GM23338 (cell line): ENCODE measurements around the gene KLHL4. TPM values are rescaled to one million over a fixed set of nuclear protein-coding genes. Genes with fewer than 3 reads are reported as not detected.

Experiments
- ATAC-seq: fragments of 200-7000 bp; cut with Tn5 transposase; 3 replicates; pipeline ENCODE4 v1.9.1; 2020
- DNase-seq: peaks from one replicate; pipeline ENCODE4 v3.0.0-alpha.2; 2015; ENCODE audit warnings: low spot score
- H2AFZ ChIP-seq: fragments of 200-600 bp; sonication (generic); 2 replicates; pipeline ENCODE4 v1.8.0; 2016; ENCODE audit warnings: antibody characterized with exemption, mild to moderate bottlenecking, moderate library complexity
- H3F3A ChIP-seq: fragments of 200-600 bp; sonication (generic); replicated peaks from 2 replicates; pipeline ENCODE4 v1.8.0; 2017; ENCODE audit warnings: antibody characterized with exemption, mixed run types, low read depth
- H3K27ac ChIP-seq: fragments of 200-600 bp; sonication (generic); 2 replicates; pipeline ENCODE4 v1.6.1; 2016; ENCODE audit warnings: low read depth
- H3K27me3 ChIP-seq: fragments of 200-600 bp; sonication (generic); 2 replicates; pipeline ENCODE4 v1.8.0; 2016; ENCODE audit warnings: mild to moderate bottlenecking, mixed run types, moderate library complexity; ENCODE audit not compliant: insufficient read depth
- H3K36me3 ChIP-seq: fragments of 200-600 bp; sonication (generic); 2 replicates; pipeline ENCODE4 v1.8.0; 2016; ENCODE audit warnings: mild to moderate bottlenecking; ENCODE audit not compliant: insufficient read depth
- H3K4me1 ChIP-seq: fragments of 200-600 bp; sonication (generic); 2 replicates; pipeline ENCODE4 v1.8.0; 2016; ENCODE audit warnings: mild to moderate bottlenecking, moderate library complexity; ENCODE audit not compliant: insufficient read depth
- H3K4me2 ChIP-seq: fragments of 200-600 bp; sonication (generic); 2 replicates; pipeline ENCODE4 v1.7.1; 2017; ENCODE audit warnings: mixed run types
- H3K4me3 ChIP-seq: fragments of 200-600 bp; sonication (generic); 2 replicates; pipeline ENCODE4 v1.6.1; 2016; ENCODE audit warnings: mixed run types
- H3K79me2 ChIP-seq: fragments of 200-600 bp; sonication (generic); replicated peaks from 2 replicates; pipeline ENCODE4 v1.8.0; 2017; ENCODE audit warnings: mild to moderate bottlenecking; ENCODE audit not compliant: insufficient read depth
- H3K9me2 ChIP-seq: fragments of 200-600 bp; sonication (generic); 2 replicates; pipeline ENCODE4 v1.8.0; 2017; ENCODE audit not compliant: insufficient read depth
- H4K20me1 ChIP-seq: fragments of 200-600 bp; sonication (generic); replicated peaks from 2 replicates; pipeline ENCODE4 v1.8.0; 2017; ENCODE audit warnings: mild to moderate bottlenecking; ENCODE audit not compliant: insufficient read depth
- H3K27ac Mint-ChIP-seq: 2 replicates; pipeline ENCODE4 v1.8.0; 2020; ENCODE audit warnings: inconsistent platforms, mild to moderate bottlenecking, moderate library complexity, mixed read lengths
- H3K27me3 Mint-ChIP-seq: 3 replicates; pipeline ENCODE4 v1.8.0; 2022; ENCODE audit warnings: low read depth, mild to moderate bottlenecking, moderate library complexity, mixed read lengths, inconsistent platforms; ENCODE audit not compliant: insufficient read depth, poor library complexity
- H3K36me3 Mint-ChIP-seq: 3 replicates; pipeline ENCODE4 v1.8.0; 2021; ENCODE audit warnings: low read depth, mild to moderate bottlenecking, inconsistent platforms, moderate library complexity, mixed read lengths
- H3K4me1 Mint-ChIP-seq: 3 replicates; pipeline ENCODE4 v1.8.0; 2020; ENCODE audit warnings: mild to moderate bottlenecking, inconsistent platforms, mixed read lengths
- H3K4me3 Mint-ChIP-seq: 3 replicates; pipeline ENCODE4 v1.8.0; 2021; ENCODE audit warnings: moderate library complexity, mild to moderate bottlenecking, inconsistent platforms, mixed read lengths
- H3K9me3 Mint-ChIP-seq: 3 replicates; pipeline ENCODE4 v1.8.0; 2020; ENCODE audit warnings: moderate library complexity, mild to moderate bottlenecking, inconsistent platforms, mixed read lengths
- CREB1 ChIP-seq: fragments of 250-450 bp; sonication (Bioruptor Pico); IDR thresholded peaks from 2 replicates; pipeline ENCODE4 v1.5.0; 2020; ENCODE audit warnings: low read depth, mild to moderate bottlenecking, moderate library complexity
- CTCF ChIP-seq, 2 experiments: fragments of 200-600 bp in 1 of 2; sonication (generic) in 1 of 2; conservative IDR thresholded peaks; 2 replicates each; pipeline versions ENCODE4 v1.5.1 to v1.6.1; 2016 to 2017; ENCODE audit warnings: antibody characterized with exemption in 2 of 2, low read depth in 2 of 2, mild to moderate bottlenecking in 2 of 2, moderate library complexity in 1 of 2
- ETS1 ChIP-seq: IDR thresholded peaks from 2 replicates; pipeline ENCODE4 v1.6.1; 2016; ENCODE audit warnings: antibody characterized with exemption
- EZH2 ChIP-seq: fragments of 200-600 bp; sonication (generic); IDR thresholded peaks from one replicate; pipeline ENCODE4 v1.8.0; 2017; ENCODE audit warnings: antibody characterized with exemption, mild to moderate bottlenecking, low read depth; ENCODE audit not compliant: unreplicated experiment
- EZH2phosphoT487 ChIP-seq: fragments of 200-600 bp; sonication (generic); IDR thresholded peaks from one replicate; pipeline ENCODE4 v1.8.1; 2018; ENCODE audit warnings: antibody characterized with exemption; ENCODE audit not compliant: unreplicated experiment
- JUNB ChIP-seq: IDR thresholded peaks from one replicate; pipeline ENCODE4 v1.6.1; 2016; ENCODE audit warnings: antibody characterized with exemption; ENCODE audit not compliant: unreplicated experiment
- POLR2AphosphoS5 ChIP-seq: IDR thresholded peaks from 2 replicates; pipeline ENCODE4 v1.6.1; 2016; ENCODE audit warnings: antibody characterized with exemption, low read depth
- REST ChIP-seq: IDR thresholded peaks from one replicate; pipeline ENCODE4 v1.6.1; 2018; ENCODE audit warnings: antibody characterized with exemption; ENCODE audit not compliant: unreplicated experiment
- ZNF114 ChIP-seq: fragments of 250-450 bp; sonication (Bioruptor Pico); IDR thresholded peaks from 2 replicates; pipeline ENCODE4 v1.5.0; 2020; ENCODE audit warnings: mild to moderate bottlenecking, moderate library complexity
- ZNF331 ChIP-seq: fragments of 250-450 bp; sonication (Bioruptor Pico); IDR thresholded peaks from 2 replicates; pipeline ENCODE4 v1.5.0; 2020; ENCODE audit warnings: low read depth, mild to moderate bottlenecking, moderate library complexity
- polyA plus RNA-seq: library from polyadenylated mRNA; unstranded; fragments of >200 nt; fragmentation: Nextera tagmentation; extraction: Ambion mirVana; gene quantifications from 2 replicates; pipeline ENCODE4 v1.2.1, GENCODE V29; 2016
- total RNA-seq: library from RNA; depleted of rRNA; stranded (reverse); fragments of >200 nt; shearing (Covaris generic); gene quantifications from 2 replicates; pipeline ENCODE4 v1.2.3, GENCODE V29; 2014

KLHL4 gene
- total and polyA plus RNA-seq, 2 experiments from 2014 or later, result 1.8 to 6.2 TPM

- peaks cover 3% of the 10 kb centered on the region; the same call in 2 of the 3 replicates for H3K4me1 Mint-ChIP-seq
- Histone ChIP-seq H3K36me3 (no peaks in the 10 kb centered on the region), H3K27me3 (no peaks in the 10 kb centered on the region), H2AFZ (no peak overlapping the region), H3F3A (no peaks in the 10 kb centered on the region), H3K27ac (no peak overlapping the region), H3K79me2 (peaks cover 10% of the 10 kb centered on the region), H3K4me3 (no peak overlapping the region), H3K4me2 (no peak overlapping the region), H3K4me1 (peaks cover 20% of the 10 kb centered on the region), H3K9me2 (no peaks in the 10 kb centered on the region), H4K20me1 (no peaks in the 10 kb centered on the region)
- TF ChIP-seq REST (no peak), POLR2AphosphoS5 (no peak), CTCF (conservative IDR thresholded peaks at IDR 0.05; ENCODE audit: low read depth in 2 of 2) (no peak), CREB1 (CRISPR knock-in tag) (no peak), JUNB (no peak), ETS1 (no peak), EZH2phosphoT487 (no peak), EZH2 (no peak), ZNF331 (no peak), ZNF114 (CRISPR knock-in tag) (no peak)
- DNase-seq (no peak), ATAC-seq (no peak)
- H3K36me3 Mint-ChIP-seq, result no peaks in the 10 kb centered on the region
- H3K27ac Mint-ChIP-seq, result peak overlapping the region; percentile 56; the same call in 1 of the 2 replicates
- H3K27me3 Mint-ChIP-seq, result peaks cover 2% of the 10 kb centered on the region
- no peak overlapping the region for H3K4me3 Mint-ChIP-seq
- H3K9me3 Mint-ChIP-seq, result no peaks in the 10 kb centered on the region
Observed at GRCh38 chrX:87515836-87516235, 1.8 kb upstream of the KLHL4 start.

- Mint-ChIP-seq H3K9me3 (no peaks in the 10 kb centered on the region), H3K4me1 (peaks cover 5% of the 10 kb centered on the region; the same call in 2 of the 3 replicates), H3K4me3 (no peak overlapping the region), H3K36me3 (no peaks in the 10 kb centered on the region), H3K27me3 (peaks cover 2% of the 10 kb centered on the region), H3K27ac (no peak overlapping the region; the same call in 1 of the 2 replicates)
- peaks cover 10% of the 10 kb centered on the region for H3K79me2 ChIP-seq
- H3K27me3 ChIP-seq, result no peaks in the 10 kb centered on the region
- no peaks in the 10 kb centered on the region for H4K20me1 ChIP-seq
- DNase-seq (no peak), ATAC-seq (no peak)
- no peaks in the 10 kb centered on the region for H3K36me3 ChIP-seq
- peaks cover 20% of the 10 kb centered on the region for H3K4me1 ChIP-seq
- H3K4me2 ChIP-seq, result peak overlapping the region; percentile 81
- H3K27ac ChIP-seq, result peak overlapping the region; percentile 90; the same call in 1 of the 2 replicates
- H3K4me3 ChIP-seq, result peak overlapping the region; percentile 67; the same call in 1 of the 2 replicates
- no peaks in the 10 kb centered on the region for H3K9me2 ChIP-seq
- H2AFZ ChIP-seq, result no peak overlapping the region
- H3F3A ChIP-seq, result no peaks in the 10 kb centered on the region
- TF ChIP-seq ZNF114 (CRISPR knock-in tag) (no peak), EZH2phosphoT487 (no peak), EZH2 (no peak)
Observed at GRCh38 chrX:87516717-87517121, 883 bp upstream of the KLHL4 start.
